ENCODE data around the gene ICE1.
"Not testable (repeated sequence)": the region's sequence is repeated elsewhere in the genome, so short reads cannot be mapped to it uniquely, and the experiment has no call there.

ICE1 gene

DNA sequence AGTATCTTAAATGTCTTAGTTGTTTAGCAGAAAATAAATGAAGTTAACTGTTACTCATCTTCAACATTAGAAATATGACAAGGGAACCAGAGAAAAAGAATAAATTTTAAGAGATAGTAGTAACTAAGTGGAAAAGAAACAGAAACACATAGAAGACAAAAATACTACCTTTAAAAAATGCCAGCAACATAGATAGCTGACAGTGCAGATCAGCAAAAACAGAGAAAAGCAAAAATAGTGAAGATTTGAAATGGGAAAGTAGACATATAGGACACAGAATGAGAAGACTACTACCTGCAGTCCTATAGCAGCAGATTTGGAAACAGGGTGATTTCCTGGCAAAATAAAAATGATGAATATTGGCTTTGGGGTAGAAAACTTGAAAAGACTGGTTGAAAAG, 48.5 kb downstream of the ICE1 start:
- Mint-ChIP-seq H3K4me1 (no peaks in the 10 kb centered on the region), H3K27me3 (no peaks in the 10 kb centered on the region), H3K27ac (ENCODE audit: low read depth) (peak overlapping the region; percentile 63), H3K36me3 (ENCODE audit: insufficient read depth) (peaks cover 24% of the 10 kb centered on the region), H3K4me3 (no peak overlapping the region), H3K9me3 (no peaks in the 10 kb centered on the region)
- DNase-seq (ENCODE audit: low spot score in 2 of 2) = no peak
- no peak for ATAC-seq (replicated peaks; ENCODE audit: extremely low read depth, poor library complexity, severe bottlenecking)

DNA sequence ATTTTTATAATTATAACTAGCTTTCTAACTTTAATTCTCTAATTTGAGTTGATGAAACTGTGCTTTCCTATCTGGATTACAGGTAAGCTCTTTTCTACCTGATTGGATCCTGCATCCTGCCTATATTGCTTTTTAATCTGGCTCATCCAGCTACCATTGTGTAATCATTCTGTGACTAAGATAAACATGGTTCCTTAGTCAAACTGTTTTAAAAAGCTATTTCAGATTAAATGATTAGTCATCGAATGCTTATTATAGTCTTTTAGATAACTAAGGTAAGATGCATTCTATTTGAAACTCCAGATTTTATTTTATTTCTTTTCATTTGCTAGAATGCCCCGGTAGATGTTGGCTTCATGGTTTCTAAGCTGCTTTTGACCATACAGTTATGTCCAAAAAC, 50.7 kb downstream of the ICE1 start:
- H3K27ac Mint-ChIP-seq (ENCODE audit: low read depth) = no peak overlapping the region
- no peaks in the 10 kb centered on the region for H3K4me1 Mint-ChIP-seq
- H3K27me3 Mint-ChIP-seq = no peaks in the 10 kb centered on the region
- H3K36me3 Mint-ChIP-seq (ENCODE audit: insufficient read depth) = peaks cover 28% of the 10 kb centered on the region
- DNase-seq (ENCODE audit: low spot score in 2 of 2) (no peak), ATAC-seq (replicated peaks; ENCODE audit: extremely low read depth, poor library complexity, severe bottlenecking) (no peak)
- H3K4me3 Mint-ChIP-seq = no peak overlapping the region
- H3K9me3 Mint-ChIP-seq = no peaks in the 10 kb centered on the region

- no peak for ATAC-seq (replicated peaks; ENCODE audit: extremely low read depth, poor library complexity, severe bottlenecking)
These were observed 52.5 kb downstream of the ICE1 start for GRCh38 chr5:5474961-5475360.

GRCh38 chr5:5475975-5476374, 53.5 kb downstream of the ICE1 start:
- ATAC-seq (replicated peaks; ENCODE audit: extremely low read depth, poor library complexity, severe bottlenecking) (no peak), DNase-seq (ENCODE audit: low spot score in 2 of 2) (no peak)
- Mint-ChIP-seq H3K36me3 (ENCODE audit: insufficient read depth) (peaks cover 33% of the 10 kb centered on the region), H3K27me3 (no peaks in the 10 kb centered on the region), H3K4me3 (no peak overlapping the region), H3K4me1 (peaks cover 5% of the 10 kb centered on the region), H3K9me3 (no peaks in the 10 kb centered on the region), H3K27ac (ENCODE audit: low read depth) (no peak overlapping the region)

More at GRCh38 chr5:5474961-5475360, 52.5 kb downstream of the ICE1 start:
- no peak overlapping the region for H3K4me3 Mint-ChIP-seq
- H3K27me3 Mint-ChIP-seq = no peaks in the 10 kb centered on the region
- no peaks in the 10 kb centered on the region for H3K4me1 Mint-ChIP-seq
- no peaks in the 10 kb centered on the region for H3K9me3 Mint-ChIP-seq
- peaks cover 32% of the 10 kb centered on the region for H3K36me3 Mint-ChIP-seq (ENCODE audit: insufficient read depth)
- DNase-seq (ENCODE audit: low spot score in 2 of 2) = no peak
- no peak overlapping the region for H3K27ac Mint-ChIP-seq (ENCODE audit: low read depth)

DNA sequence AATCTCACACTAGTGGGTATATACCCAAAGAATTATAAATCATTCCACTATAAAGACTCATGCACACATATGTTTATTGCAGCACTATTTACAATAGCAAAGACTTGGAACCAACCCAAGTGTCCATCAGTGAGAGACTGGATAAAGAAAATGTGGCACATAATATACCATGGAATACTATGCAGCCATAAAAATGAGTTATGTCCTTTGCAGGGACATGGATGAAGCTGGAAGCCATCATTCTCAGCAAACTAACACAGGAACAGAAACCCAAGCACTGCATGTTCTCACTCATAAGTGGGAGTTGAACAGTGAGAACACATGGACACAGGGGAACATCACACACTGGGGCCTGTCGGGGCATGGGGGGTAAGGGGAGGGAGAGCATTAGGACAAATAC, 57.1 kb downstream of the ICE1 start:
- ATAC-seq (replicated peaks; ENCODE audit: extremely low read depth, poor library complexity, severe bottlenecking); H3K27ac Mint-ChIP-seq (ENCODE audit: low read depth); DNase-seq (ENCODE audit: low spot score in 2 of 2); H3K4me3 Mint-ChIP-seq; H3K27me3 Mint-ChIP-seq; H3K9me3 Mint-ChIP-seq: not testable (repeated sequence)
- H3K36me3 Mint-ChIP-seq (ENCODE audit: insufficient read depth) = peaks cover 34% of the 10 kb centered on the region
- H3K4me1 Mint-ChIP-seq = peaks cover 12% of the 10 kb centered on the region

DNA sequence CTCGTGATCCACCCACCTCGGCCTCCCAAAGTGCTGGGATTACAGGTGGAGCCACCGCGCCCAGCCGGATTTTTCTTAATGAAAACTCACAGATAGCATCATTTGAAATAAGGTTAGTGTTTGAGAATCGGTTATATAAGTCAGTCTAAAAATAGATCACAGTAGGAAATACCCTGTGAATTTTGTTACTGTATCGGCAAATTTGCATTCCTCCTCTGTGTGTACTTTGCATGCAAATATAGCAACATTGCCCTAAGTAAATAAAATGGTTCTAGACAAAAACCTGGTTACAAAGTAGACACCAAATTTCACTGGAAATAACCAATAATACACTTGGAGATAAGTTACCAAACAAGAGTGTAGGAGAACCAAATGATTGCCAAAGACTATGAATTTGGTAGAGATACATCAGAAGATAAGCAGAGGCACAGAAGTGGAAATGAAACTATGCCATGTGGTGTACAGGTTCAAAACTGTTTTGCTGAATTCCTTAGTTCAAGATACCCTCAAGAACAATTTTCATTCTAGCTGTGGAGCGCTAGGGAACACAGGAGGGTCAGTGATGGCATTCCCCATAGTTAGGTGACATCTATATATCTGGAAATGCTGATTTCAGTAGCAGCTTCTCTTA, 58.1 kb downstream of the ICE1 start:
- Mint-ChIP-seq H3K4me1 (peaks cover 13% of the 10 kb centered on the region), H3K9me3 (no peaks in the 10 kb centered on the region), H3K27ac (ENCODE audit: low read depth) (peak overlapping the region; percentile 32), H3K27me3 (no peaks in the 10 kb centered on the region), H3K36me3 (ENCODE audit: insufficient read depth) (peaks cover 29% of the 10 kb centered on the region), H3K4me3 (peak overlapping the region; percentile 24)
- ATAC-seq (replicated peaks; ENCODE audit: extremely low read depth, poor library complexity, severe bottlenecking) = no peak
- DNase-seq (ENCODE audit: low spot score in 2 of 2) = no peak

GRCh38 chr5:5481206-5481605, 58.7 kb downstream of the ICE1 start:
- DNase-seq (ENCODE audit: low spot score in 2 of 2) (no peak), ATAC-seq (replicated peaks; ENCODE audit: extremely low read depth, poor library complexity, severe bottlenecking) (peak; percentile 68)
- no peaks in the 10 kb centered on the region for H3K9me3 Mint-ChIP-seq
- H3K4me1 Mint-ChIP-seq = peaks cover 18% of the 10 kb centered on the region
- no peak overlapping the region for H3K4me3 Mint-ChIP-seq
- peaks cover 27% of the 10 kb centered on the region for H3K36me3 Mint-ChIP-seq (ENCODE audit: insufficient read depth)
- H3K27ac Mint-ChIP-seq (ENCODE audit: low read depth) = peak overlapping the region; percentile 32
- H3K27me3 Mint-ChIP-seq = no peaks in the 10 kb centered on the region

DNA sequence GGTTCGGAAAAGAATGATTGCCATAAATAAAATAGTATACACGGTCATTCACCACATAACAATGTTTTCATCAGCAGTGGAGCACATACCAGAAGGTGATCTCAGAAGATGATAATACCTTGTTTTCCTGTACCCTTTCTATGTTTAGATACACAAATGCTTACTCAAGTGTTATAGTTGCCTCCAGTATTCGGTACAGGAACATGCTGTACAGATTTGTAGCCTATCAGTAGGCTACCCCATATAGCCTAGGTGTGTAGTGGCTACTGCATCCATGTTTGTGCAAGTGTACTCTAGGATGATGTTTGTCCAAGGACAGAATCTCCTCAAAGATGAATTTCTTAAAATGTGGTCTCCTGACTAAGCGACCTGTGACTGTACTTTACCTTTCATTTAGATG, 59.2 kb downstream of the ICE1 start:
- peaks cover 18% of the 10 kb centered on the region for H3K4me1 Mint-ChIP-seq
- H3K9me3 Mint-ChIP-seq = no peaks in the 10 kb centered on the region
- DNase-seq (ENCODE audit: low spot score in 2 of 2) = no peak
- H3K4me3 Mint-ChIP-seq = no peak overlapping the region
- H3K27ac Mint-ChIP-seq (ENCODE audit: low read depth) = peak overlapping the region; percentile 32
- peaks cover 24% of the 10 kb centered on the region for H3K36me3 Mint-ChIP-seq (ENCODE audit: insufficient read depth)
- ATAC-seq (replicated peaks; ENCODE audit: extremely low read depth, poor library complexity, severe bottlenecking) = no peak
- H3K27me3 Mint-ChIP-seq = no peaks in the 10 kb centered on the region

DNA sequence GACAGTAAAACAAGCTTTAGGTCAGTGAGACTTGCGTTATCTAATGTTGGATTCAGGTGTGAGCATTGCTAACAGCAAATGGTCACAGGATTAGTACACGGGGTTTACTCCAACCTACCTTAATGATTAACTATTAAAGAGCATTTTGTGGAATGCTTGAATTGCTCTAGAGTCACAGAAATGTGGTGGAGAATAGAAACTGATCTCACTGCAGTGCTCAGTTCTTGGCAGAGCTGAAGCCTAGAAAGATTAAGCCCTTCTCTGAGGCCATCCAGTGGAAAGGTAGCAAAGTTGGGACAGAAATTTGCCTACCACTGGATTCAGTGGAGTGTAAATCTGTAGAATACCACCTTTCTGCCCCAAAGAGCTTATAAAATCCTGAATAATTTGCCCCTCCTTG, 60.9 kb downstream of the ICE1 start:
- Mint-ChIP-seq H3K27me3 (no peaks in the 10 kb centered on the region), H3K36me3 (ENCODE audit: insufficient read depth) (peaks cover 19% of the 10 kb centered on the region), H3K27ac (ENCODE audit: low read depth) (no peak overlapping the region), H3K4me1 (peaks cover 18% of the 10 kb centered on the region), H3K9me3 (no peaks in the 10 kb centered on the region), H3K4me3 (no peak overlapping the region)
- DNase-seq (ENCODE audit: low spot score in 2 of 2) (no peak), ATAC-seq (replicated peaks; ENCODE audit: extremely low read depth, poor library complexity, severe bottlenecking) (no peak)

GRCh38 chr5:5483880-5484598, 61.6 kb downstream of the ICE1 start:
- H3K27me3 Mint-ChIP-seq = no peaks in the 10 kb centered on the region
- DNase-seq (ENCODE audit: low spot score in 2 of 2) (no peak), ATAC-seq (replicated peaks; ENCODE audit: extremely low read depth, poor library complexity, severe bottlenecking) (no peak)
- H3K36me3 Mint-ChIP-seq (ENCODE audit: insufficient read depth) = peaks cover 21% of the 10 kb centered on the region
- no peaks in the 10 kb centered on the region for H3K9me3 Mint-ChIP-seq
- H3K27ac Mint-ChIP-seq (ENCODE audit: low read depth) = no peak overlapping the region
- H3K4me3 Mint-ChIP-seq = no peak overlapping the region
- peaks cover 18% of the 10 kb centered on the region for H3K4me1 Mint-ChIP-seq

DNA sequence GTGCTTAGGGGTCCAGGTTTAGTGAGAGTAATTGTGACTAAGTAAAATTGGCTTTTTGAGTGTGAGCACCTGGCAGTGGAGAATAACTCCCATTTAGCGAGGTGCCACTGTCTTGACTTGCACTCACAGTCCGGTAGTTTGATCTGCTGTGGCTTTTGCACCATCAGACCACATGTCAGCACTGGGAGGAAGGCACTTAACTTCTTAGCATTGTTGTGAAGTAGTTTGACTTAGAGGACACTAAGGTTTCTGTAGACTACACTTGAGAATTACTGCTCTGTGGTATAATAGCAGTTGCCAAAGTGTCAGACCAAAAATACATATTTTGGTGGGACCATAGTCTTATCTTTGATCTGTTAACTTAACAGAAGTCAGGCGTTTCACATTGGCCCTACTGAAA, 63.6 kb downstream of the ICE1 start:
- Mint-ChIP-seq H3K36me3 (ENCODE audit: insufficient read depth) (peaks cover 27% of the 10 kb centered on the region), H3K27ac (ENCODE audit: low read depth) (peak overlapping the region; percentile 51), H3K27me3 (no peaks in the 10 kb centered on the region), H3K4me1 (peaks cover 11% of the 10 kb centered on the region), H3K4me3 (no peak overlapping the region), H3K9me3 (no peaks in the 10 kb centered on the region)
- ATAC-seq (replicated peaks; ENCODE audit: extremely low read depth, poor library complexity, severe bottlenecking) (peak; percentile 74), DNase-seq (ENCODE audit: low spot score in 2 of 2) (no peak)

- H3K27ac Mint-ChIP-seq (ENCODE audit: low read depth) = no peak overlapping the region
- no peak for DNase-seq (ENCODE audit: low spot score in 2 of 2)
- H3K4me3 Mint-ChIP-seq = no peak overlapping the region
- no peak for ATAC-seq (replicated peaks; ENCODE audit: extremely low read depth, poor library complexity, severe bottlenecking)
- H3K4me1 Mint-ChIP-seq = peaks cover 11% of the 10 kb centered on the region
- H3K36me3 Mint-ChIP-seq (ENCODE audit: insufficient read depth) = peaks cover 18% of the 10 kb centered on the region
- H3K9me3 Mint-ChIP-seq = no peaks in the 10 kb centered on the region
- no peaks in the 10 kb centered on the region for H3K27me3 Mint-ChIP-seq
These were observed 65.3 kb downstream of the ICE1 start for GRCh38 chr5:5487585-5488360.
